GM12864 (cell line): Measurements from ENCODE around the gene TGFB2.

ENCODE experiments used
- DNase-seq: peaks from one replicate; pipeline ENCODE4 v3.0.0-alpha.2; 2011; ENCODE audit warnings: low read depth
- H3K4me3 ChIP-seq: 2 replicates; pipeline ENCODE4 v1.5.1; 2011; ENCODE audit warnings: mild to moderate bottlenecking, low read depth, low read length, control low read depth
- TF ChIP-seq, protein P1 (sequence below): IDR thresholded peaks from 2 replicates; pipeline ENCODE4 v1.5.1; 2011; ENCODE audit warnings: low read depth, mild to moderate bottlenecking, moderate library complexity, low read length, control low read depth, inconsistent platforms; ENCODE audit errors: missing control alignments

Gene TGFB2

GRCh38 chr1:218492874-218493273 is 147.7 kb downstream of the TGFB2 start:
- no peak for DNase-seq
- TF ChIP-seq, protein P1, sequence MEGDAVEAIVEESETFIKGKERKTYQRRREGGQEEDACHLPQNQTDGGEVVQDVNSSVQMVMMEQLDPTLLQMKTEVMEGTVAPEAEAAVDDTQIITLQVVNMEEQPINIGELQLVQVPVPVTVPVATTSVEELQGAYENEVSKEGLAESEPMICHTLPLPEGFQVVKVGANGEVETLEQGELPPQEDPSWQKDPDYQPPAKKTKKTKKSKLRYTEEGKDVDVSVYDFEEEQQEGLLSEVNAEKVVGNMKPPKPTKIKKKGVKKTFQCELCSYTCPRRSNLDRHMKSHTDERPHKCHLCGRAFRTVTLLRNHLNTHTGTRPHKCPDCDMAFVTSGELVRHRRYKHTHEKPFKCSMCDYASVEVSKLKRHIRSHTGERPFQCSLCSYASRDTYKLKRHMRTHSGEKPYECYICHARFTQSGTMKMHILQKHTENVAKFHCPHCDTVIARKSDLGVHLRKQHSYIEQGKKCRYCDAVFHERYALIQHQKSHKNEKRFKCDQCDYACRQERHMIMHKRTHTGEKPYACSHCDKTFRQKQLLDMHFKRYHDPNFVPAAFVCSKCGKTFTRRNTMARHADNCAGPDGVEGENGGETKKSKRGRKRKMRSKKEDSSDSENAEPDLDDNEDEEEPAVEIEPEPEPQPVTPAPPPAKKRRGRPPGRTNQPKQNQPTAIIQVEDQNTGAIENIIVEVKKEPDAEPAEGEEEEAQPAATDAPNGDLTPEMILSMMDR = no peak
- H3K4me3 ChIP-seq = no peak overlapping the region

DNA sequence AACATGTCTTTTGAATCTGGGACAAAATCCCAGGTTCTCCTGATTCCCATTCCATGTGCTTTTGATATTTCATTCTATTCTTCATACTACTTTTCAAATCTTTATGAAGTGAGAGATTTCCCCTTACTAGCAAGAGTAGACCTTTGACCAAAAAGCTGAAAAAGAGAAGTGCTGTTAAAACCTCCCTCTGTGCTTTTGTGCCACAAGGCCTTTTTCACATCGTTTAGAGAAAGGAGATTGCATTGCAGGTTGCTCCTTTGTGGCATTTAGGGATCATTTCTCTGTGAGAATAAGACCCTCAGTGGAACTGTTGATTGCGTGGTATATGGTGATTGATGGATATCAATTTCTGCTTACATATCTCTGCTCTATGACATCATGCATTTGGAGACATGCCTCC is 148.8 kb downstream of the TGFB2 start:
- TF ChIP-seq, protein P1 = no peak
- no peak overlapping the region for H3K4me3 ChIP-seq
- DNase-seq = no peak
